ENCODE measurements around the gene ALDH3B1.

Gene ALDH3B1

GRCh38 chr11:68025047-68025446 lies 14.9 kb downstream of the ALDH3B1 start:
- H3K4me3 ChIP-seq (ENCODE audit: low read length in 2 of 2), result no peak overlapping the region
- no peak overlapping the region for H3K9ac ChIP-seq (ENCODE audit: low read length in 2 of 2)
- peaks cover 0 to 8% of the 10 kb centered on the region in 2 donors for H3K9me3 ChIP-seq (ENCODE audit: control insufficient read depth in 2 of 2, low read length in 2 of 2)
- peaks cover 3 to 4% of the 10 kb centered on the region in 2 donors for H3K36me3 ChIP-seq (ENCODE audit: control insufficient read depth in 2 of 2, insufficient read depth in 2 of 2, low read length in 2 of 2)
- peaks cover 9% of the 10 kb centered on the region for H3K4me1 ChIP-seq (ENCODE audit: control insufficient read depth, insufficient read depth, low read length)
- no peaks in the 10 kb centered on the region for H3K27me3 ChIP-seq (ENCODE audit: control insufficient read depth in 1 of 2, insufficient read depth in 2 of 2, low read length in 2 of 2)
- H3K27ac ChIP-seq (ENCODE audit: low read length), result no peak overlapping the region

- Histone ChIP-seq H3K27ac (ENCODE audit: low read length) (no peak overlapping the region), H3K27me3 (ENCODE audit: control insufficient read depth in 1 of 2, insufficient read depth in 2 of 2, low read length in 2 of 2) (no peaks in the 10 kb centered on the region), H3K36me3 (ENCODE audit: control insufficient read depth in 2 of 2, insufficient read depth in 2 of 2, low read length in 2 of 2) (peaks cover 3 to 4% of the 10 kb centered on the region in 2 donors), H3K9ac (ENCODE audit: low read length in 2 of 2) (no peak overlapping the region), H3K4me1 (ENCODE audit: control insufficient read depth, insufficient read depth, low read length) (peaks cover 17% of the 10 kb centered on the region), H3K9me3 (ENCODE audit: control insufficient read depth in 2 of 2, low read length in 2 of 2) (peaks cover 0 to 8% of the 10 kb centered on the region in 2 donors), H3K4me3 (ENCODE audit: low read length in 2 of 2) (no peak overlapping the region)
Observed at GRCh38 chr11:68026391-68027105, 16.4 kb downstream of the ALDH3B1 start.

GRCh38 chr11:68027667-68028066 lies 17.5 kb downstream of the ALDH3B1 start:
- no peak overlapping the region for H3K4me3 ChIP-seq (ENCODE audit: low read length in 2 of 2)
- peaks cover 0 to 8% of the 10 kb centered on the region in 2 donors for H3K9me3 ChIP-seq (ENCODE audit: control insufficient read depth in 2 of 2, low read length in 2 of 2)
- no peaks in the 10 kb centered on the region for H3K27me3 ChIP-seq (ENCODE audit: control insufficient read depth in 1 of 2, insufficient read depth in 2 of 2, low read length in 2 of 2)
- no peak overlapping the region for H3K9ac ChIP-seq (ENCODE audit: low read length in 2 of 2)
- peaks cover 27% of the 10 kb centered on the region for H3K4me1 ChIP-seq (ENCODE audit: control insufficient read depth, insufficient read depth, low read length)
- H3K27ac ChIP-seq (ENCODE audit: low read length), result no peak overlapping the region
- peaks cover 3 to 4% of the 10 kb centered on the region in 2 donors for H3K36me3 ChIP-seq (ENCODE audit: control insufficient read depth in 2 of 2, insufficient read depth in 2 of 2, low read length in 2 of 2)

- no peak overlapping the region for H3K27ac ChIP-seq (ENCODE audit: low read length)
- peaks cover 0 to 8% of the 10 kb centered on the region in 2 donors for H3K9me3 ChIP-seq (ENCODE audit: control insufficient read depth in 2 of 2, low read length in 2 of 2)
- peaks cover 27% of the 10 kb centered on the region for H3K4me1 ChIP-seq (ENCODE audit: control insufficient read depth, insufficient read depth, low read length)
- peak overlapping the region in 1 of 2 donors; percentile 42 for H3K9ac ChIP-seq (ENCODE audit: low read length in 2 of 2)
- no peaks in the 10 kb centered on the region for H3K27me3 ChIP-seq (ENCODE audit: control insufficient read depth in 1 of 2, insufficient read depth in 2 of 2, low read length in 2 of 2)
- peaks cover 12 to 13% of the 10 kb centered on the region in 2 donors for H3K36me3 ChIP-seq (ENCODE audit: control insufficient read depth in 2 of 2, insufficient read depth in 2 of 2, low read length in 2 of 2)
- peak overlapping the region in 1 of 2 donors; percentile 93 for H3K4me3 ChIP-seq (ENCODE audit: low read length in 2 of 2)
Observed at GRCh38 chr11:68028802-68029545, 18.8 kb downstream of the ALDH3B1 start.

- peaks cover 12% of the 10 kb centered on the region in 2 donors for H3K36me3 ChIP-seq (ENCODE audit: control insufficient read depth in 2 of 2, insufficient read depth in 2 of 2, low read length in 2 of 2)
- H3K9me3 ChIP-seq (ENCODE audit: control insufficient read depth in 2 of 2, low read length in 2 of 2), result no peaks in the 10 kb centered on the region
- H3K9ac ChIP-seq (ENCODE audit: low read length in 2 of 2), result peak within 1 kb of the TSS; percentile 95 to 98
- H3K4me3 ChIP-seq (ENCODE audit: low read length in 2 of 2), result peak within 1 kb of the TSS; percentile 93 to 96
- H3K27ac ChIP-seq (ENCODE audit: low read length), result peak within 1 kb of the TSS; percentile 84
- no peaks in the 10 kb centered on the region for H3K27me3 ChIP-seq (ENCODE audit: control insufficient read depth in 1 of 2, insufficient read depth in 2 of 2, low read length in 2 of 2)
- H3K4me1 ChIP-seq (ENCODE audit: control insufficient read depth, insufficient read depth, low read length), result peaks cover 27% of the 10 kb centered on the region
Observed at GRCh38 chr11:68030318-68031143, 20.4 kb downstream of the ALDH3B1 start, which contains the start of gene NDUFS8. NDUFS8 (plus strand) TSS chr11:68030681; CDS start chr11:68032152, 1,471 bp downstream.

GRCh38 chr11:68031144-68031464 lies 21.0 kb downstream of the ALDH3B1 start:
- Histone ChIP-seq H3K4me3 (ENCODE audit: low read length in 2 of 2) (peak overlapping the region; percentile 93 to 96), H3K27ac (ENCODE audit: low read length) (peak overlapping the region; percentile 84), H3K27me3 (ENCODE audit: control insufficient read depth in 1 of 2, insufficient read depth in 2 of 2, low read length in 2 of 2) (no peaks in the 10 kb centered on the region), H3K9ac (ENCODE audit: low read length in 2 of 2) (peak overlapping the region; percentile 95 to 98), H3K36me3 (ENCODE audit: control insufficient read depth in 2 of 2, insufficient read depth in 2 of 2, low read length in 2 of 2) (peaks cover 12% of the 10 kb centered on the region in 2 donors), H3K4me1 (ENCODE audit: control insufficient read depth, insufficient read depth, low read length) (peaks cover 27% of the 10 kb centered on the region), H3K9me3 (ENCODE audit: control insufficient read depth in 2 of 2, low read length in 2 of 2) (no peaks in the 10 kb centered on the region)

GRCh38 chr11:68032003-68032402 lies 21.9 kb downstream of the ALDH3B1 start:
- H3K27ac ChIP-seq (ENCODE audit: low read length), result peak overlapping the region; percentile 84
- peaks cover 28% of the 10 kb centered on the region for H3K4me1 ChIP-seq (ENCODE audit: control insufficient read depth, insufficient read depth, low read length)
- H3K9ac ChIP-seq (ENCODE audit: low read length in 2 of 2), result peak overlapping the region; percentile 55 to 98
- peak overlapping the region in 1 of 2 donors; percentile 93 for H3K4me3 ChIP-seq (ENCODE audit: low read length in 2 of 2)
- no peaks in the 10 kb centered on the region for H3K27me3 ChIP-seq (ENCODE audit: control insufficient read depth in 1 of 2, insufficient read depth in 2 of 2, low read length in 2 of 2)
- H3K9me3 ChIP-seq (ENCODE audit: control insufficient read depth in 2 of 2, low read length in 2 of 2), result no peaks in the 10 kb centered on the region
- H3K36me3 ChIP-seq (ENCODE audit: control insufficient read depth in 2 of 2, insufficient read depth in 2 of 2, low read length in 2 of 2), result peaks cover 12 to 14% of the 10 kb centered on the region in 2 donors

GRCh38 chr11:68032997-68033707 lies 23.0 kb downstream of the ALDH3B1 start:
- peak overlapping the region; percentile 84 for H3K27ac ChIP-seq (ENCODE audit: low read length)
- peaks cover 12 to 14% of the 10 kb centered on the region in 2 donors for H3K36me3 ChIP-seq (ENCODE audit: control insufficient read depth in 2 of 2, insufficient read depth in 2 of 2, low read length in 2 of 2)
- H3K4me3 ChIP-seq (ENCODE audit: low read length in 2 of 2), result no peak overlapping the region
- peaks cover 40% of the 10 kb centered on the region for H3K4me1 ChIP-seq (ENCODE audit: control insufficient read depth, insufficient read depth, low read length)
- no peak overlapping the region for H3K9ac ChIP-seq (ENCODE audit: low read length in 2 of 2)
- H3K9me3 ChIP-seq (ENCODE audit: control insufficient read depth in 2 of 2, low read length in 2 of 2), result no peaks in the 10 kb centered on the region
- no peaks in the 10 kb centered on the region for H3K27me3 ChIP-seq (ENCODE audit: control insufficient read depth in 1 of 2, insufficient read depth in 2 of 2, low read length in 2 of 2)

GRCh38 chr11:68033708-68034045 lies 23.6 kb downstream of the ALDH3B1 start:
- H3K4me3 ChIP-seq (ENCODE audit: low read length in 2 of 2), result no peak overlapping the region
- H3K27ac ChIP-seq (ENCODE audit: low read length), result no peak overlapping the region
- peaks cover 12 to 14% of the 10 kb centered on the region in 2 donors for H3K36me3 ChIP-seq (ENCODE audit: control insufficient read depth in 2 of 2, insufficient read depth in 2 of 2, low read length in 2 of 2)
- no peak overlapping the region for H3K9ac ChIP-seq (ENCODE audit: low read length in 2 of 2)
- no peaks in the 10 kb centered on the region for H3K9me3 ChIP-seq (ENCODE audit: control insufficient read depth in 2 of 2, low read length in 2 of 2)
- no peaks in the 10 kb centered on the region for H3K27me3 ChIP-seq (ENCODE audit: control insufficient read depth in 1 of 2, insufficient read depth in 2 of 2, low read length in 2 of 2)
- H3K4me1 ChIP-seq (ENCODE audit: control insufficient read depth, insufficient read depth, low read length), result peaks cover 45% of the 10 kb centered on the region

GRCh38 chr11:68035266-68035876 lies 25.2 kb downstream of the ALDH3B1 start:
- Histone ChIP-seq H3K9me3 (ENCODE audit: control insufficient read depth in 2 of 2, low read length in 2 of 2) (no peaks in the 10 kb centered on the region), H3K4me3 (ENCODE audit: low read length in 2 of 2) (no peak overlapping the region), H3K36me3 (ENCODE audit: control insufficient read depth in 2 of 2, insufficient read depth in 2 of 2, low read length in 2 of 2) (peaks cover 12 to 14% of the 10 kb centered on the region in 2 donors), H3K27ac (ENCODE audit: low read length) (no peak overlapping the region), H3K9ac (ENCODE audit: low read length in 2 of 2) (no peak overlapping the region), H3K27me3 (ENCODE audit: control insufficient read depth in 1 of 2, insufficient read depth in 2 of 2, low read length in 2 of 2) (no peaks in the 10 kb centered on the region), H3K4me1 (ENCODE audit: control insufficient read depth, insufficient read depth, low read length) (peaks cover 51% of the 10 kb centered on the region)
